Measurements from ENCODE around the gene TSEN54.

Gene TSEN54

DNA sequence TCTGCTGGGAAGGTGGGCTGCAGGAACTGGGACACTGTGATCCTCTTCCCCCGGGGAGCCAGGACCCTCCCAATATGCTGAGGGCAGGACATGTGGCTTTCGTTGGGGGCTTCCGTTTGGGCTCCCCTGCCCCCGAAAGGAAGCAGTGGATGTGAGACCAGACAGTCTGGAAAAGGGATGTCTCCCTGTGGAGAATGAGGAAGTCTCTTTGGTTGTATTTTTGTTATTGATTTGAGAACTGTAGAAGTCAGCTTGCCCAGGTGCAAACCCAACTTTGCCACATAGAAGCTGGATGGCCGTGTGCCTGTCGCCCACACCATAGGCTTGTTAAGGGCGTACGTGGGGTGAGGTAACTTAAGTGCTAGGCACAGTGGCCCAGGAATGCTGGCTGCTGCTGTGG, 27.9 kb downstream of the TSEN54 start:
- DNase-seq (ENCODE audit: low read depth): no peak

- DNase-seq (ENCODE audit: low read depth): no peak
Measured at GRCh38 chr17:75546181-75546580, 29.9 kb downstream of the TSEN54 start.

GRCh38 chr17:75547091-75547490, 30.8 kb downstream of the TSEN54 start:
- no peak for DNase-seq (ENCODE audit: low read depth)

- no peak for DNase-seq (ENCODE audit: low read depth)
Measured at GRCh38 chr17:75548813-75549212, 32.5 kb downstream of the TSEN54 start.

DNA sequence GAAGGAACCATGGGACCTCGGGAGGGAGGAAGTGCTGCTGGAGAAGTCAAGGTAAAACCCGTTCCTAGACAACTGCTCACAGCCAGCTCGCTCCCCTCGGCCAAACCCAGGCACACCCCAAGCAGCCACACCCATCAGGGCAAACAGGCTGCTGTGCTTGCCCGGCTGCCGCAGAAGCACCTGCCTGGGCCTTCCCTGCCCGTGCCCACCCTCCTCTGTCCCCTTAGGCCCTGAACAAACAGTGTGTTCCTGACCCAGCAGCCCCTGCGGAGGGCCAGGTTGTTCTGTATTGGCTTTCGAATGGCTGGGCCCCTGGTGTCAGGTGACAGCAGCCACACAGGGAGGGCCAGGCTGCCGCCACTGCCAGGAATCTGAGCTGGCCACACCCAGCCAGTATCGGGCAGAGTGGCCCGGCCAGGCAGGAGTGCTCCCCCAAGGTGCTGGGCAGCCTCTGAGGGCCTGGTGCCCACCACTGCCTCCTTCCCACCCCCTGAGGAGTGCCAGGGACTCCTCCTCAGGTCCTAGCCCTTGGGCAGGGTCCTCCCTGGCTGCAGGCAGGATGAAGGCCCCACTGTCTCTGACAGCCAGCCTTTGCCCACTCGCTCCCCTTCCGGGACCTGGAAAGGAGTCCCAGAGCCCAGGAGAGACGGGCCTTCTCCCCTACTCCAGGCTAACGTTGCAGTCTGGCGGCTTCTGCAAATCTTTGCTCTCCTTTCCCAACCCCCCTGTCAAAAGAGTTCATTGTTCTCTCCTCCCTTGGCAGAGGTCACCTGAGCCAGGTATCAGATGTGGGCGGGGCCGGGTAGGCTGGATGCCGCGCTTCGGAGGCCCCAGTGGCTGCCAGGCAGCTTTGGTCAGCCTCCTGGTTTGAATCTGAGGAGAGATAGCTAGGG, 33.2 kb downstream of the TSEN54 start:
- DNase-seq (ENCODE audit: low read depth): no peak

DNA sequence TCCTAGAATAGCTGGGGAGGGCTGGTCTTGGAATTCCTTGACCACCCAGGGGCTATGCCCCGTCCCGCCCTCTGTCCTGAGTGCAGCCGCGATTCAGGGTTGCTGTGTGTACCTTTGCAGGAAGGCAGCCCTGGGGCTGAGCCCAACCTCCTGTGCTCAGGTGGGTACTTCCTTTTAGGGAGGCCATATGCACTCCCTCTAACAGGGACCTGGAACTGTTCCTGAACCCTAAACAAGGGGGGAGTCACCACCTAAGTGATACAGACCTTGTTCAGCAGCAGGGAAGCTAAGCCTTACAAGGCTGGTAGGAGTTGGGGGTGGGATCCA, 33.8 kb downstream of the TSEN54 start:
- DNase-seq (ENCODE audit: low read depth): no peak

GRCh38 chr17:75551266-75551665, 34.9 kb downstream of the TSEN54 start:
- no peak for DNase-seq (ENCODE audit: low read depth)

GRCh38 chr17:75552425-75553294, 36.3 kb downstream of the TSEN54 start:
- DNase-seq (ENCODE audit: low read depth): no peak

DNA sequence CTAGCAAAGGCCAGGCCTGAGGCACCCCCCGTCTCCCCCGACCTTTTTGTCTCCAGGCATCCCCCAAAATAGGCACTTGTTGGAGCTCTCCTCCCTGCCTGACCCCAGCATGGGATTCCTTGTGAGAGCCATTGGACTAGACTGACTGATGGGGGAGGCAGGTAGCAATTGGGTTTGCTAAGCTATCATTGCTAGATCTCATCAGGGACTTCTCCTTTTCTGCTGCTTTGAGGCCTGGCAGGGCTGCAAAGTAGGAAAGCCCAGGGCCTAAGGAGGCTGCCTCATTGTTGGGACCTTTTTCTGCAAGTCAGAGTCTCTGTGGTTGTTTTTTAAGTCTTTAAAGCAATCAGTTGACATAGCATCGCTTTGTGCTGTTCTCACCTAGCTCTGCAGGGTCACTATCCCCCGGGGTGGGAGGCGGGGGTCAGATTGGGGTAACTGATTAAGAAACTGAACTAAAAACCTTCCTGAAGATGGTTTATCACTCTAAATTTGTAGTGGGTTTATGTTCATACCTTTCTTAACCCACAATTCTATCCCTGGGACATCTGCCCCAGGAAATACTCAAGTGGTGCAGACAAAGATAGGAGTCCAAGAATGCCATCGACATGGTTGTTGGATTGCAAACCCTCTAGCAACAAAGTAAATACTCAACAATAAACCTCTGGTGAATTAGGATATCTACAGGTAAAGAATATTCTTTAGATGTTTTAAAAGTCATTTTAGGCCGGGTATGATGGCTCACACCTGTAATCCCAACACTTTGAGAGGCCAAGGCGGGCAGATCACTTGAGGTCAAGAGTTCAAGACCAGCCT, 37.2 kb downstream of the TSEN54 start:
- DNase-seq (ENCODE audit: low read depth): no peak

- no peak for DNase-seq (ENCODE audit: low read depth)
Measured at GRCh38 chr17:75555679-75556153, 39.4 kb downstream of the TSEN54 start.

GRCh38 chr17:75557075-75557851, 40.9 kb downstream of the TSEN54 start:
- no peak for DNase-seq (ENCODE audit: low read depth)

GRCh38 chr17:75557852-75558665, 41.7 kb downstream of the TSEN54 start:
- no peak for DNase-seq (ENCODE audit: low read depth)

- no peak for DNase-seq (ENCODE audit: low read depth)
Measured at GRCh38 chr17:75558666-75559530, 42.6 kb downstream of the TSEN54 start.

DNA sequence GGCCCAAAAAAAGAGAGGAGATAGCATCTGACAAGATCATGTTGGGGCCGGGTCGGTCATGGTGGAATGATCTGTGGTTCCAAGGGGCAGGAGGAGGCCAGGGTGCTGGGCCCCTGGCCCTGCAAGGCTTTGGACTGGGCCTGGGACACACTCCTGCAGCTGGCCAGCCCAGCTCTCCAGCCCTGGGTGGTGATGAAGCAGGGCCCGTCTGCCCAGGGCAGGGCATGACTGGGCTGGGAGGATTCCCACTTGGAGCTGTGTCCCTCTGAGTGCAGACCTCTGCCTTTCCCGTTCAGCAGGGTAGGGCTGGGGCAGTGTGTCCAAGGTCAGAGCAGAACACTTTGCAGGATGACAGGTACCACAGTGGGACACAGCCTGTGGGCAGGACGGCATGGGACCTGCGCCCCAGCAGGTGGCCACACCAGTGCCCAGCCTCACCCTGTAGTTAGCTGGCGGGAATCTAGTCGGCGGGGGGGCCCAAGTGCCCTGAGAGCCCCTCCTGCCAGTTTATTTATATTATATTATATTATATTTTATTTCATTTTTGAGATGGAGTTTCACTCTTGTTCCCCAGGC, 43.7 kb downstream of the TSEN54 start:
- DNase-seq (ENCODE audit: low read depth): no peak

DNA sequence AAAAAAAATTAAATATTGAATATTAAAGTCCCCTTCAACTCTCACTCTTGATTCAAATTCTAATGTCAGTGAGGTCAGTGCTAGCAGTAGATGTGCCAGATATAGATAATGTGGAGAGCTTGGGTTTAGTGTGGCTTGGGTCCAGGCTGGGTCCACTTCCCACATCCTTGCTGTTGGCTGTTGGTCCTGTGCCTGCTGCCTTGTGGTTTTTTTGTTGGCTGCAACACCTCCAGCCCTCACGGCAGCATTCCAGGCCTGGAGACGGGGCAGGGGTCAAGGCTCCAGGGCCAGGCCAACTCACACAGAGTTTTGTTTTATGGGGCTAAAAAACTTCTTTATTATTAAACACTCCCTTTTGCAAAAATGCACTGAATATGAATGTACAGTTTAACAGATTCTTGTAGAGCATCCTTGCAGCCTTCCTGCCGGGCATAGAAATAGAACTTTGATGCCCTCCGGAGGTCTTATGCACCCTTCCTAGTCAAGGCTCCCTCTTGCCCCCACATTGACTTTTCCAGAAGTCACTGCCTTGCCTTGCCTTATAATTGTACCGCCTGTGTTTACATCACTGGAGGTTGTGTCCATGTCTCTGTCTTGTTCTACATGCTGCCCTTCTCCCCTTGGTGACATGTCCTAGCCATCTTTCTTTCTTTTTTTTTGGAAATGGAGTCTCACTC, 45.7 kb downstream of the TSEN54 start:
- DNase-seq (ENCODE audit: low read depth): no peak

DNA sequence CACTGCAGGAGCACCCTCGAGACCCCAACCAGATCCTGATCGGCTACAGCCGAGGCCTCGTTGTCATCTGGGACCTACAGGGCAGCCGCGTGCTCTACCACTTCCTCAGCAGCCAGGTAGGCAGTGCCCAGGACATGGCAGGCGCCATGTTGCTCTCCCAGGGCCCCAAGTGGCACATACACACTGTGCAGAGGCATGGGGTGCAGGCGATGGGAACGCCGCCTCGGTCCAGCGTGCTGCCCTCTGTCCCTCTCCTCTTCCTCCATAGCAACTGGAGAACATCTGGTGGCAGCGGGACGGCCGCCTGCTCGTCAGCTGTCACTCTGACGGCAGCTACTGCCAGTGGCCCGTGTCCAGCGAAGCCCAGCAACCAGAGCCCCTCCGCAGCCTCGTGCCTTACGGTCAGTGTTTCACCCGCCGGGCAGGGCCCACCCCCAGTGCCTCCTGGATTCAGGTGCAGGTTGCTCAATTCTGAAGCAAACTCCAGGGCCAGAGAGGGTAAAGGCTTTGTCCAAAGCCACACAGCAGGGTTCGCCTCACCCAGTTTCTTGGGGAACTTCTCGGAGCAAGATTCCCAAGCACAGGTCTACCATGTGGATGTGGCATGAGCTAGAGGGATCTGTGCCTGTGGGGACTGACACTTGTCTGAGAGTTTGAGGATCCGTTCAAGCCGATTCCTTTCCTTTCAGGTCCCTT, 46.9 kb downstream of the TSEN54 start:
- DNase-seq (ENCODE audit: low read depth): no peak

DNA sequence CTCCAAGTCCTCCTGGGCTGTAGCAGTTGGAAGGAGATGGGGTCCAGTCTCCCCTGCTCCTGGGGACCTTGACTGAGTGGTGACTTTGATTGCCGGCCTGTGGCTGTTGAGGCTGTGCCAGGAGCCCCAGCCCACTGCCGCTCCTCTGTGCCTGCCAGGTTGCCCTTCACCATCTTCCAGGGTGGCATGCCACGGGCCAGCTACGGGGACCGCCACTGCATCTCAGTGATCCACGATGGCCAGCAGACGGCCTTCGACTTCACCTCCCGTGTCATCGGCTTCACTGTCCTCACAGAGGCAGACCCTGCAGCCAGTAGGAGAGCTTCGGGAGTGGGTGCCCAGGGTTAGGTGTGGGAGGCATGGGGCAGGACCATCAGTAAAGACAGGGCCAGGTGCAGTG, 47.9 kb downstream of the TSEN54 start:
- no peak for DNase-seq (ENCODE audit: low read depth)

- no peak for DNase-seq (ENCODE audit: low read depth)
Measured at GRCh38 chr17:75565066-75565465, 48.7 kb downstream of the TSEN54 start.
